Measurements from ENCODE around the gene MYO1D.
"Not testable (repeated sequence)": the region's sequence is repeated elsewhere in the genome, so short reads cannot be mapped to it uniquely, and the experiment has no call there.

MYO1D gene

DNA sequence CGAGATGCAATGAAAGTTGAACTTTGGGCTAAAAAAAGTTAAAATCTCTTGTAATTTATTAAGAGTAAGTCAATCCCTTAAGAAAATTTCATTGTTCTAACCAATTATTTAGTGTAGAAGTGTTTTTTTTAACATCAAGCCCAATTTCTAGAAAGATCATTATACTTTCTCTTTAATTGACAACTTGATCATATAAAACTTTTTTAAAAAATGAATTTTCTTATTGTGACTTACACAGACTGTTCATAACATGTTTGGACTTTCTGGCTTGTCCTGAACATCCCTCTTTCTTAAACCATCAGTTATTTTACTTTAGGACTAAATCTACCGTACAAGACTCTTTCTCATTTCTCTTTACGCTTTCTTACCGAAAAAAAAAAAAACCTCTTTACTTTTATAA is 24.8 kb upstream of the MYO1D start:
- no peak overlapping the region for H3K27ac ChIP-seq
- TF ChIP-seq, protein P1, sequence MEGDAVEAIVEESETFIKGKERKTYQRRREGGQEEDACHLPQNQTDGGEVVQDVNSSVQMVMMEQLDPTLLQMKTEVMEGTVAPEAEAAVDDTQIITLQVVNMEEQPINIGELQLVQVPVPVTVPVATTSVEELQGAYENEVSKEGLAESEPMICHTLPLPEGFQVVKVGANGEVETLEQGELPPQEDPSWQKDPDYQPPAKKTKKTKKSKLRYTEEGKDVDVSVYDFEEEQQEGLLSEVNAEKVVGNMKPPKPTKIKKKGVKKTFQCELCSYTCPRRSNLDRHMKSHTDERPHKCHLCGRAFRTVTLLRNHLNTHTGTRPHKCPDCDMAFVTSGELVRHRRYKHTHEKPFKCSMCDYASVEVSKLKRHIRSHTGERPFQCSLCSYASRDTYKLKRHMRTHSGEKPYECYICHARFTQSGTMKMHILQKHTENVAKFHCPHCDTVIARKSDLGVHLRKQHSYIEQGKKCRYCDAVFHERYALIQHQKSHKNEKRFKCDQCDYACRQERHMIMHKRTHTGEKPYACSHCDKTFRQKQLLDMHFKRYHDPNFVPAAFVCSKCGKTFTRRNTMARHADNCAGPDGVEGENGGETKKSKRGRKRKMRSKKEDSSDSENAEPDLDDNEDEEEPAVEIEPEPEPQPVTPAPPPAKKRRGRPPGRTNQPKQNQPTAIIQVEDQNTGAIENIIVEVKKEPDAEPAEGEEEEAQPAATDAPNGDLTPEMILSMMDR (IDR thresholded peaks at IDR 0.05; ENCODE audit: low read depth, low read length) = no peak
- no peak overlapping the region for H3K4me3 ChIP-seq (ENCODE audit: low read depth, low read length)
- no peak for DNase-seq
- H3K27me3 ChIP-seq (ENCODE audit: insufficient read depth, low read depth, severe bottlenecking) = no peaks in the 10 kb centered on the region
- H3K36me3 ChIP-seq = no peaks in the 10 kb centered on the region
- H3K9me3 ChIP-seq (ENCODE audit: severe bottlenecking) = peaks cover 6% of the 10 kb centered on the region

DNA sequence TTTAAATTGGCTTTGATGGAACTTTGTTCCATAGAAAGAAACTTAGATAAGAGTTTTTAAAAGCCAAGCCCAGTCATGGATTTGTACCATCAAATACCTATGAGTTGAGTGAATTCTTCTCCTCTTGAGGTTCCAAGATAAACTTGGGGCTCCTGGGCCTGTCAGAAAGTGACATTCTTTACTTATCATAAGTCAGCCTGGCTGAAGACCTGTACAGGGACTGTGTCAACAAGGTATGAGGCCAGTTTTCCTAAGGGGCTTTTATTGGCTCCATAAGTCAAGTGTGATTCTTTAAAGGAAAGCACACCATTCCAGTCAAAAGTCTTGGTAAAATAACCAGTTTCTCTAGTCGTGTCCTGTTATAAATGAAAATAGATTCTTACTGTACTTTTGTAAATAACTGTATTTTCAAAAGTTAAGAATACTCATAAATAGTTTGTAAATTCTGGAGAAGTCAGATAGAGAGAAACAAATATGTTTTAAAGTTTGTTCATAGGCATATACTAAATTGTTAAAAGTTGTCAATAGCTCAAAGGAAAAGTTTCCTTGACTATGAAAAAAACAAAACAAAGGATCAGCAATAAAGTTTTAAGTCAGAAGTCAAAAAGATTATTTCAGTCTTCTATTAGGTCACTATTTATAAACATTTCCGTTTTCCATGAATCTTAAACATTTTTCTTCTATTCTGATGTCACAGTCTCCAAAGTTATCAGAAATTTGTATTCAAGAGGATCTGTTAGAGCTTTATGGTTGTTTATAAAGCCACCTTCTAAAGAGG is 22.5 kb upstream of the MYO1D start:
- no peak overlapping the region for H3K27ac ChIP-seq
- TF ChIP-seq, protein P1 (IDR thresholded peaks at IDR 0.05; ENCODE audit: low read depth, low read length) = no peak
- no peak for DNase-seq
- H3K36me3 ChIP-seq = no peaks in the 10 kb centered on the region
- H3K9me3 ChIP-seq (ENCODE audit: severe bottlenecking) = peaks cover 6% of the 10 kb centered on the region
- H3K27me3 ChIP-seq (ENCODE audit: insufficient read depth, low read depth, severe bottlenecking) = no peaks in the 10 kb centered on the region
- no peak overlapping the region for H3K4me3 ChIP-seq (ENCODE audit: low read depth, low read length)

DNA sequence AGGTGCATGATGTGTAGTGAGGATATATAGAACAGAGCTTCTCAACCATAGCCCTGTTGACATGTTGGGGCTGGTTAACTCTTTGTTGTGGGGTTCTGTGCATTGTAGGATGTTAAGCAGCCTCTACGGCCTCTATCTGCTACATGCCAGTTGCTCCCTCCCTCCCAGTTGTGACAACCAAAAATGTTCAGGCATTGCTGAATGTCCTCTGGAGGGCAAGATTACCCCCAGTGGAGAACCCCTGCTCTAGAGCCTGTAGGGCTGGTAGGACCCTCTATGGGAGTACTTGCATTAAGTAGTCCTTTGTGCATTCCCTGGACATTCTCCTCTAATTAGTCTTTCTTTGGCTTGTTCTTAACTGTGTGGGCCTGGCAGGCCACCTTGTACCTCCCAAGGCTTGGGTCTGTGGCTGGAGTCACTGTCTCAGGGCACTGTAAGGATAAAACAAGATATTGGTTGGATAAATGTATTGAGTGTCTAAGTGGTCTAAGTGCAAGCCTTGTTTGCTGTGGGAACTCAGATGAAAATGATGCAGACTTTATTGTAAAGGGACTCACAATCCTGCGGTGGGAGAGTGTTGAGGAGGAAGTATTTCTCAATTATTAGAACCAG is 19.8 kb upstream of the MYO1D start:
- Histone ChIP-seq H3K27ac (no peak overlapping the region), H3K36me3 (no peaks in the 10 kb centered on the region), H3K9me3 (ENCODE audit: severe bottlenecking) (peaks cover 6% of the 10 kb centered on the region), H3K27me3 (ENCODE audit: insufficient read depth, low read depth, severe bottlenecking) (no peaks in the 10 kb centered on the region), H3K4me3 (ENCODE audit: low read depth, low read length) (no peak overlapping the region)
- TF ChIP-seq, protein P1 (IDR thresholded peaks at IDR 0.05; ENCODE audit: low read depth, low read length) = no peak
- DNase-seq = no peak

DNA sequence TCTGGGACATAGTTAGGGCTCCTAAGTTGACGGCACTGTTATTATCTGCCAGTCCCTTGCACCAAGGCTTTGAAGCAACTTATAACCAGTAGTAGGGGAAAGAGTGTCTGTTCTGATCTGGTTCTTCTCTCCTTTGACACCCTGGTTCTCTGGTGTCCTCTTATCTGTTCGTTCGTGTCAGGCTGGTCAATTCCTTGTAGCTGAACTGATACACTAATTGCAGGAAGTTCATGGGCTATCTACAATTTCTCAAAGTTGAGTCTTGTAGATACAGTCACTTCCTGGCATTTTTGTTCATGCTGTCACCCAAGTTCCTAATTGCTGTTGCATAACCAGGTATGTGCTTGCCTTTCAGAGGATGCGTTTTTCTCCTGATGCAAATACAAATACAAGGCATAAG is 17.3 kb upstream of the MYO1D start:
- Histone ChIP-seq H3K9me3 (ENCODE audit: severe bottlenecking) (no peaks in the 10 kb centered on the region), H3K27me3 (ENCODE audit: insufficient read depth, low read depth, severe bottlenecking) (no peaks in the 10 kb centered on the region), H3K27ac (no peak overlapping the region), H3K36me3 (no peaks in the 10 kb centered on the region), H3K4me3 (ENCODE audit: low read depth, low read length) (no peak overlapping the region)
- TF ChIP-seq, protein P1 (IDR thresholded peaks at IDR 0.05; ENCODE audit: low read depth, low read length) = no peak
- no peak for DNase-seq

DNA sequence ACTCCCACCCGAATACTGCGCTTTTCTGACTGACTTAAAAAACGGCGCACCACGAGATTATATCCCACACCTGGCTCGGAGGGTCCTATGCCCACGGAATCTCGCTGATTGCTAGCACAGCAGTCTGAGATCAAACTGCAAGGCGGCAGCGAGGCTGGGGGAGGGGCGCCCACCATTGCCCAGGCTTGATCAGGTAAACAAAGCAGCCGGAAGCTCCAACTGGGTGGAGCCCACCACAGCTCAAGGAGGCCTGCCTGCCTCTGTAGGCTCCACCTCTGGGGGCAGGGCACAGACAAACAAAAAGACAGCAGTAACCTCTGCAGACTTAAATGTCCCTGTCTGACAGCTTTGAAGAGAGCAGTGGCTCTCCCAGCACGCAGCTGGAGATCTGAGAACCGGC is 10.5 kb upstream of the MYO1D start:
- not testable (repeated sequence) for H3K27me3 ChIP-seq (ENCODE audit: insufficient read depth, low read depth, severe bottlenecking); H3K36me3 ChIP-seq; H3K27ac ChIP-seq; H3K4me3 ChIP-seq (ENCODE audit: low read depth, low read length); DNase-seq; H3K9me3 ChIP-seq (ENCODE audit: severe bottlenecking)

DNA sequence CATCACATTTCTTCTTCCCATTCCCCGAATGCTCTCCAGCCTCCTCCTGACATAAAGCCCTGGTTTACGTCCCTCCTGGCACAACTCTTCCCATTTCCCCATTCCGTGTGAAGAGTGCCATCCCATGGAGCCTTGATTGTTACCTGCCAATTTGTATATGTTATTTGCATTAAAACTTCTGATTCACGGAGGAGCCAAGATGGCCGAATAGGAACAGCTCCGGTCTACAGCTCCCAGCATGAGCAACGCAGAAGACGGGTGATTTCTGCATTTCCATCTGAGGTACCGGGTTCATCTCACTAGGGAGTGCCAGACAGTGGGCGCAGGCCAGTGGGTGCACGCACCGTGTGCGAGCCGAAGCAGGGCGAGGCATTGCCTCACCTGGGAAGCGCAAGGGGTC is 10.0 kb upstream of the MYO1D start:
- not testable (repeated sequence) for H3K9me3 ChIP-seq (ENCODE audit: severe bottlenecking); H3K27ac ChIP-seq; H3K36me3 ChIP-seq; H3K4me3 ChIP-seq (ENCODE audit: low read depth, low read length); DNase-seq; H3K27me3 ChIP-seq (ENCODE audit: insufficient read depth, low read depth, severe bottlenecking)

DNA sequence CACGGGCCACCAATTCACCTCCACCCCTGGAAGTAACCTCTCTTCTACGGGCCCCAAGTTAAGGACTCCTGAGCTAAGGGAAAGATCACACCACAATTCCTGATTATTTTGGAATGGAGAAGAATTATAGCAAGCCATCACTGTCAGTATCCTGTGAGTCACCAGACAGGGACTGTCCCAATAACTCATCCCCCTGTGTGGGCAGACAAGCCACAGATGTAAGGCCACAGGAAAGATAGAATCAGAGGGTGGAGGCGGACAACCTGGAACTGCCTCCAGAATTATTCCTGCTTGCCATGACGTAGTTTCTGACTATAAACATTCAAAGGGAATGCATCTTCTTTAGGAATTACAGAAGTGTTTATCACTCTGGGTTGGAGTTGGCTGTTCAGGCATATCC is 5.8 kb upstream of the MYO1D start:
- Histone ChIP-seq H3K4me3 (ENCODE audit: low read depth, low read length) (no peak overlapping the region), H3K27me3 (ENCODE audit: insufficient read depth, low read depth, severe bottlenecking) (peaks cover 3% of the 10 kb centered on the region), H3K36me3 (no peaks in the 10 kb centered on the region), H3K9me3 (ENCODE audit: severe bottlenecking) (no peaks in the 10 kb centered on the region), H3K27ac (no peak overlapping the region)
- DNase-seq = no peak
- TF ChIP-seq, protein P1 (IDR thresholded peaks at IDR 0.05; ENCODE audit: low read depth, low read length) = no peak

Measured in WERI-Rb-1 (cell line).